Thoracic aorta (tissue), 2 donors: ENCODE measurements around the gene KCNMB3. TPM values are rescaled to one million over a fixed set of nuclear protein-coding genes. Genes with fewer than 3 reads are reported as not detected.
"Not testable (repeated sequence)": the region's sequence is repeated elsewhere in the genome, so short reads cannot be mapped to it uniquely, and the experiment has no call there.

ENCODE experiments used
- ATAC-seq: fragments of 150-250 bp; one replicate; pipeline ENCODE4 v1.8.0; 2017; ENCODE audit warnings: low read depth; ENCODE audit not compliant: insufficient number of reproducible peaks, low FRiP score
- DNase-seq: peaks from one replicate; pipeline ENCODE4 v3.0.0-alpha.2; 2020; ENCODE audit warnings: low spot score
- H3K27ac ChIP-seq, 2 donors: fragments of 200-600 bp; sonication (generic); 1 replicate in 1 of 2; 2 replicates in 1 of 2; pipeline ENCODE4 v1.5.1; 2016; ENCODE audit warnings: mild to moderate bottlenecking in 2 of 2, moderate library complexity in 2 of 2
- H3K27me3 ChIP-seq: fragments of 200-600 bp; sonication (generic); replicated peaks from 2 replicates; pipeline ENCODE4 v1.6.0; 2016; ENCODE audit warnings: mild to moderate bottlenecking; ENCODE audit not compliant: insufficient read depth
- H3K36me3 ChIP-seq: fragments of 200-600 bp; sonication (generic); one replicate; pipeline ENCODE4 v1.5.1; 2016
- H3K4me1 ChIP-seq, 2 donors: fragments of 200-600 bp; sonication (generic); 1 replicate in 1 of 2; 2 replicates in 1 of 2; pipeline versions ENCODE4 v1.5.1 to v1.6.0; 2016; ENCODE audit warnings: low read depth in 2 of 2, mild to moderate bottlenecking in 1 of 2; ENCODE audit not compliant: control insufficient read depth in 1 of 2
- H3K4me3 ChIP-seq: fragments of 200-600 bp; sonication (generic); 2 replicates; pipeline ENCODE4 v1.5.1; 2016; ENCODE audit warnings: mild to moderate bottlenecking
- H3K9me3 ChIP-seq: fragments of 200-600 bp; sonication (generic); 2 replicates; pipeline ENCODE4 v1.5.1; 2016
- total RNA-seq, 2 donors: library from RNA; depleted of rRNA; stranded (reverse); fragments of >200 nt; gene quantifications; one replicate each; pipeline versions ENCODE4 v1.1.0 to v1.2.3, GENCODE V29; 2016
- TF ChIP-seq, protein P1 (sequence below): fragments of 200-600 bp; sonication (generic); IDR thresholded peaks from one replicate; pipeline ENCODE4 v1.5.1; 2019; ENCODE audit warnings: antibody characterized with exemption

The KCNMB3 gene
- total RNA-seq, 2 donors from 2014 or later = 7.7 to 10.3 TPM

DNA sequence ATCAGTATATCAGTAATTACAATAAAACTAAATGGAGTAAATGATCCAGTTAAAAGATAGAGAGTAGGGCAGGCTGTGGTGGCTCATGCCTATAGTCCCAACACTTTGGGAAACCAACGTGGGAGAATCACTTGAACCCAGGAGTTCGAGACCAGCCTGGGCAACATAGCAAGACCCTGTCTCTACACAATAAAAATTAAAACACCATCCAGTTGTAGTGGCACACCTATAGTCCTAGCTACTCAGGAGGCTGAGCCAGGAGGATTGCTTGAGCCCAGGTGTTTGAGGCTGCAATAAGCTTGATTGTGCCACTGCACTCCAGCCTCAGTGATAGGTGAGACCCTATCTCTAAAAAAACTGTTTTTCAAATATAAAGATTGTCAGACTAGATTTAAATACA lies 5.9 kb upstream of the KCNMB3 start:
- TF ChIP-seq, protein P1, sequence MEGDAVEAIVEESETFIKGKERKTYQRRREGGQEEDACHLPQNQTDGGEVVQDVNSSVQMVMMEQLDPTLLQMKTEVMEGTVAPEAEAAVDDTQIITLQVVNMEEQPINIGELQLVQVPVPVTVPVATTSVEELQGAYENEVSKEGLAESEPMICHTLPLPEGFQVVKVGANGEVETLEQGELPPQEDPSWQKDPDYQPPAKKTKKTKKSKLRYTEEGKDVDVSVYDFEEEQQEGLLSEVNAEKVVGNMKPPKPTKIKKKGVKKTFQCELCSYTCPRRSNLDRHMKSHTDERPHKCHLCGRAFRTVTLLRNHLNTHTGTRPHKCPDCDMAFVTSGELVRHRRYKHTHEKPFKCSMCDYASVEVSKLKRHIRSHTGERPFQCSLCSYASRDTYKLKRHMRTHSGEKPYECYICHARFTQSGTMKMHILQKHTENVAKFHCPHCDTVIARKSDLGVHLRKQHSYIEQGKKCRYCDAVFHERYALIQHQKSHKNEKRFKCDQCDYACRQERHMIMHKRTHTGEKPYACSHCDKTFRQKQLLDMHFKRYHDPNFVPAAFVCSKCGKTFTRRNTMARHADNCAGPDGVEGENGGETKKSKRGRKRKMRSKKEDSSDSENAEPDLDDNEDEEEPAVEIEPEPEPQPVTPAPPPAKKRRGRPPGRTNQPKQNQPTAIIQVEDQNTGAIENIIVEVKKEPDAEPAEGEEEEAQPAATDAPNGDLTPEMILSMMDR = no peak
- H3K9me3 ChIP-seq = peaks cover 3% of the 10 kb centered on the region
- no peaks in the 10 kb centered on the region for H3K4me1 ChIP-seq
- H3K27ac ChIP-seq = no peak overlapping the region
- ATAC-seq = no peak
- H3K36me3 ChIP-seq = no peaks in the 10 kb centered on the region
- DNase-seq = no peak
- H3K27me3 ChIP-seq = no peaks in the 10 kb centered on the region
- H3K4me3 ChIP-seq = no peak overlapping the region

GRCh38 chr3:179247289-179248015 lies 3.5 kb downstream of the KCNMB3 start:
- no peak overlapping the region for H3K4me3 ChIP-seq
- H3K9me3 ChIP-seq = no peaks in the 10 kb centered on the region
- H3K4me1 ChIP-seq = no peaks in the 10 kb centered on the region
- DNase-seq (no peak), ATAC-seq (no peak)
- TF ChIP-seq, protein P1 = no peak
- no peaks in the 10 kb centered on the region for H3K36me3 ChIP-seq
- H3K27ac ChIP-seq = no peak overlapping the region
- no peaks in the 10 kb centered on the region for H3K27me3 ChIP-seq

DNA sequence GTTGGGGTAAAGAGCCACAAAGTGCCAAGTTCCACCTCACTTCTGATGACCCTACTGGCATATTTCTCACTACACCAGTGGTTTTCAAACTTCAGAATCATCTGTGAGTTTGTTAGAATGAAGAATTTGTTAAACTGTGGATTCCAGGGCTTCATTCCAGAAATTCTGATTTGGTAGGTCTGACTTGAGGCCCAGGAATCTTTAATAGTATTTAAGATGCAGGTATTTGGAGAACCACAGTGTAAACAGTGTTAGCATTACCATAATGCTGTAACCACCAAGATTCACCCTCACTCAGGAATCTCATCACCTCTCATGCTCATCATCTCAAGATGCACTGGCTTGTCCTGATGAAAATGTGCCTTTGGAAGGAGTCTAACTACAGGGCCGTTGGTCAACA lies 6.0 kb downstream of the KCNMB3 start:
- Histone ChIP-seq H3K27ac (no peak overlapping the region), H3K27me3 (no peaks in the 10 kb centered on the region), H3K4me3 (no peak overlapping the region), H3K36me3 (no peaks in the 10 kb centered on the region), H3K4me1 (no peaks in the 10 kb centered on the region), H3K9me3 (no peaks in the 10 kb centered on the region)
- DNase-seq (no peak), ATAC-seq (no peak)
- TF ChIP-seq, protein P1 = no peak

GRCh38 chr3:179242859-179243258 lies 8.1 kb downstream of the KCNMB3 start:
- not testable (repeated sequence) for H3K27ac ChIP-seq, ATAC-seq, H3K36me3 ChIP-seq, H3K4me3 ChIP-seq, H3K9me3 ChIP-seq, H3K27me3 ChIP-seq, H3K4me1 ChIP-seq, DNase-seq

DNA sequence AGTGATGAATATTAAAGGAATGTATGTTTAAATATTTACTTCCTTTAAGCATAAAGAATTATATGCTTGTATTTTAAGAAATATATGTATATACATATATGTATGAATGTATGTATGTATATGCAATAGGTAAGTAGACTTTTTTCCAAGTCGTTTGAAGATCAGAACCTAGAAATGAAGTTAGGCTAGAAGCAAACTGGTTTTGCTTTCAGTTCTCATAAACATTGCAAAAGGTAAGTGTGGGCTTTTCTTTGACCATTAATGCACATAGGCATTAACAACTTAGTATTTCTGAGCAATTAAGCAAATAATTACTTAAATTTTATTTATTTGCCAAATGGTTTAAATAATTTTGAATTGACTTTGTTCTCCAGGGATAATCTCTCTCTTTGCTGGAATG lies 10.6 kb downstream of the KCNMB3 start:
- H3K36me3 ChIP-seq, H3K27me3 ChIP-seq, H3K4me3 ChIP-seq, H3K9me3 ChIP-seq, H3K27ac ChIP-seq, ATAC-seq, H3K4me1 ChIP-seq, DNase-seq: not testable (repeated sequence)

DNA sequence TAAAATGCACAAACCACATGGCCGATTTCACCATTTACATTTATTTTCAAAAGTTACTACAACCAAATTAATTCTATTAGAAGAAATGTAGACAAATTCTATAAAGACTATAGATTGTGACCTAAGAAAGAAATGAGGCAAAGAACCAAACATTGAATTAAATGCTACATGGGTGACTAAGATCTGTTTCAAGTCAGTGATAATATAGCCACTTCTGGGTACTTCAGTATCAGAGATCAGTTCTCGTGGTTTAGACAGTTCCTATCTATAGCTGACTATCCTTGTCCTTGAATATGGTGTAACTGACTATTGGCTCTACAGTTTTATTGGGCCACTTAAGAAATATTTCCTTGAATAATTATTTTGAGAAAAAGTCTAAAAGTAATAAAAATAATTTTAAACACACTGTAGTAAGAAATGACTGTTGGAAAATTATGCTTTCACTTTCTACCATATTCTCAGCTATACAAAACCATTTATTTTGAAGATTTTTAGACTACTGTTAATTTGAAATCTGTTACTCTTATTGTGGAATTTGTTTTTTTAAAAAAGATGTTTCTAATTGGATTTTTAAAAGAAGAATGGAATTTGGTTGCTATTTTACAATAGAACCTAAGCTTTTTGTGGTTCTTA lies 14.1 kb downstream of the KCNMB3 start:
- H3K36me3 ChIP-seq = peaks cover 3% of the 10 kb centered on the region
- H3K9me3 ChIP-seq = no peaks in the 10 kb centered on the region
- H3K27ac ChIP-seq = no peak overlapping the region
- no peak for DNase-seq
- no peaks in the 10 kb centered on the region for H3K4me1 ChIP-seq
- H3K4me3 ChIP-seq = no peak overlapping the region
- TF ChIP-seq, protein P1 = no peak
- H3K27me3 ChIP-seq = no peaks in the 10 kb centered on the region
- no peak for ATAC-seq
